Stimulated activated memory B cell treated with anti-CD40 and anti-IgM and Interleukin-4, amounts not matched to agents 10 μg/mL and 1 μg/mL and 100 μg/mL, for 72 hours (primary cell): ENCODE results near the gene RARRES2.
"Not testable (repeated sequence)": the region's sequence is repeated elsewhere in the genome, so short reads cannot be mapped to it uniquely, and the experiment has no call there.

Experiments
- ATAC-seq: fragments of 150-1000 bp; cut with Tn5 transposase; 2 replicates; pipeline ENCODE4 v1.10.0; 2021
- H3K27ac Mint-ChIP-seq: one replicate; pipeline ENCODE4 v1.8.0; 2022; ENCODE audit warnings: mild to moderate bottlenecking, mixed read lengths
- H3K27me3 Mint-ChIP-seq: one replicate; pipeline ENCODE4 v1.8.0; 2022; ENCODE audit warnings: mixed read lengths
- H3K36me3 Mint-ChIP-seq: one replicate; pipeline ENCODE4 v1.8.0; 2022; ENCODE audit warnings: mixed read lengths
- H3K4me1 Mint-ChIP-seq: one replicate; pipeline ENCODE4 v1.8.0; 2022; ENCODE audit warnings: mixed read lengths
- H3K4me3 Mint-ChIP-seq: one replicate; pipeline ENCODE4 v1.8.0; 2022; ENCODE audit warnings: mild to moderate bottlenecking, moderate library complexity, mixed read lengths
- H3K9me3 Mint-ChIP-seq: one replicate; pipeline ENCODE4 v1.8.0; 2022; ENCODE audit warnings: mixed read lengths

The RARRES2 gene

GRCh38 chr7:150341263-150342120 is at the start of gene RARRES2:
TSS of gene RARRES2 (minus strand) at chr7:150341629. CDS start at chr7:150340609, 1,020 bp downstream.
- H3K27ac Mint-ChIP-seq, result peak within 1 kb of the TSS; percentile 18
- peaks cover 70% of the 10 kb centered on the region for H3K27me3 Mint-ChIP-seq
- peaks cover 34% of the 10 kb centered on the region for H3K4me1 Mint-ChIP-seq
- ATAC-seq, result no peak
- peaks cover 44% of the 10 kb centered on the region for H3K36me3 Mint-ChIP-seq
- H3K9me3 Mint-ChIP-seq, result peaks cover 4% of the 10 kb centered on the region
- peak within 1 kb of the TSS; percentile 73 for H3K4me3 Mint-ChIP-seq

GRCh38 chr7:150390205-150390604 is 48.8 kb upstream of the RARRES2 start:
- Mint-ChIP-seq H3K36me3 (peaks cover 51% of the 10 kb centered on the region), H3K4me3 (no peak overlapping the region), H3K9me3 (no peaks in the 10 kb centered on the region), H3K4me1 (peaks cover 21% of the 10 kb centered on the region), H3K27me3 (no peaks in the 10 kb centered on the region), H3K27ac (peak overlapping the region; percentile 73)
- no peak for ATAC-seq

DNA sequence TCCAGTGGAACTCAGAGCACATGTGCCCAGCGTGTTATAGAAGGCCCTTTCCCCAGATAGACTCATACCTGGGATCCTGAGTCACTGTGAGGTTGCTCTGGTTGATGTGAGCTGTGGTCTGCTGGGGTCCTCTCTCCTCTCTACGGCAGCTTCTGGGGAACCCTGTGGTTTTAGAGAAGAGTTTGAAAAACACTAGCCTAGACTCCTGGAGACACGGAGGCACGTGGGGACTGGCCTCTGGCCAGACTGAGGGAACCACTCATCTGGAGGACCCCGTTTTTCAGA is 48.0 kb upstream of the RARRES2 start:
- no peak overlapping the region for H3K4me3 Mint-ChIP-seq
- peak overlapping the region; percentile 73 for H3K27ac Mint-ChIP-seq
- H3K27me3 Mint-ChIP-seq, result no peaks in the 10 kb centered on the region
- peaks cover 47% of the 10 kb centered on the region for H3K36me3 Mint-ChIP-seq
- H3K9me3 Mint-ChIP-seq, result no peaks in the 10 kb centered on the region
- ATAC-seq, result peak; percentile 73
- peaks cover 24% of the 10 kb centered on the region for H3K4me1 Mint-ChIP-seq

- Mint-ChIP-seq H3K4me1 (peaks cover 25% of the 10 kb centered on the region), H3K9me3 (no peaks in the 10 kb centered on the region), H3K36me3 (peaks cover 43% of the 10 kb centered on the region), H3K4me3 (no peak overlapping the region), H3K27ac (peak overlapping the region; percentile 73), H3K27me3 (no peaks in the 10 kb centered on the region)
- peak; percentile 34 for ATAC-seq
These were observed 47.5 kb upstream of the RARRES2 start for GRCh38 chr7:150388709-150389531.

DNA sequence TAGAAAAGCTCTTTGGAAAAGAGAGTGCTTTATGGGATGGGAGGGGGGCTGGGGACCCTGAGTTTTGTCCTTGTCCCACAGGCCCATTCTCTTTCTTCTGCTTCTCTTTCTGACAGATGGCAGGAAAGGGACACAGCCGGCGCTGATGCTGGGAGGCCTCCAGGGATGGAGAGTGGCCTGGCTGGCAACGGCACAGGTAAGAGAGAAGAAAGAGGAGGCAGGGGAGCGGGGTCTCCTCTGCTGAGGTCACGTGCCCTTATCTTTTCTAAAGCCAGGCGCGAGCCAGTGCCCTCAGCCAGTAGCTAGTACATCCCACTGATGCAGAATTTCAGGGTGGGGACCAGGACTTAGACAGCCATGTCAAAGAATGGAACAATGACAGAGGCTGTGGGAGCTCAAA is 46.9 kb upstream of the RARRES2 start:
- H3K27me3 Mint-ChIP-seq, result no peaks in the 10 kb centered on the region
- ATAC-seq, result no peak
- peaks cover 43% of the 10 kb centered on the region for H3K36me3 Mint-ChIP-seq
- H3K9me3 Mint-ChIP-seq, result no peaks in the 10 kb centered on the region
- H3K27ac Mint-ChIP-seq, result peak overlapping the region; percentile 73
- H3K4me3 Mint-ChIP-seq, result no peak overlapping the region
- peaks cover 31% of the 10 kb centered on the region for H3K4me1 Mint-ChIP-seq

- not testable (repeated sequence) for H3K27me3 Mint-ChIP-seq
These were observed 44.5 kb upstream of the RARRES2 start for GRCh38 chr7:150385884-150386283.

GRCh38 chr7:150385302-150385723 is 43.9 kb upstream of the RARRES2 start:
- Mint-ChIP-seq H3K4me1 (peaks cover 60% of the 10 kb centered on the region), H3K27me3 (no peaks in the 10 kb centered on the region), H3K27ac (no peak overlapping the region), H3K36me3 (peaks cover 19% of the 10 kb centered on the region), H3K4me3 (no peak overlapping the region), H3K9me3 (no peaks in the 10 kb centered on the region)
- ATAC-seq, result no peak

More at GRCh38 chr7:150385884-150386283, 44.5 kb upstream of the RARRES2 start:
- H3K4me3 Mint-ChIP-seq, ATAC-seq, H3K9me3 Mint-ChIP-seq: not testable (repeated sequence)
- Mint-ChIP-seq H3K36me3 (peaks cover 25% of the 10 kb centered on the region), H3K27ac (peak overlapping the region; percentile 73), H3K4me1 (peaks cover 55% of the 10 kb centered on the region)

DNA sequence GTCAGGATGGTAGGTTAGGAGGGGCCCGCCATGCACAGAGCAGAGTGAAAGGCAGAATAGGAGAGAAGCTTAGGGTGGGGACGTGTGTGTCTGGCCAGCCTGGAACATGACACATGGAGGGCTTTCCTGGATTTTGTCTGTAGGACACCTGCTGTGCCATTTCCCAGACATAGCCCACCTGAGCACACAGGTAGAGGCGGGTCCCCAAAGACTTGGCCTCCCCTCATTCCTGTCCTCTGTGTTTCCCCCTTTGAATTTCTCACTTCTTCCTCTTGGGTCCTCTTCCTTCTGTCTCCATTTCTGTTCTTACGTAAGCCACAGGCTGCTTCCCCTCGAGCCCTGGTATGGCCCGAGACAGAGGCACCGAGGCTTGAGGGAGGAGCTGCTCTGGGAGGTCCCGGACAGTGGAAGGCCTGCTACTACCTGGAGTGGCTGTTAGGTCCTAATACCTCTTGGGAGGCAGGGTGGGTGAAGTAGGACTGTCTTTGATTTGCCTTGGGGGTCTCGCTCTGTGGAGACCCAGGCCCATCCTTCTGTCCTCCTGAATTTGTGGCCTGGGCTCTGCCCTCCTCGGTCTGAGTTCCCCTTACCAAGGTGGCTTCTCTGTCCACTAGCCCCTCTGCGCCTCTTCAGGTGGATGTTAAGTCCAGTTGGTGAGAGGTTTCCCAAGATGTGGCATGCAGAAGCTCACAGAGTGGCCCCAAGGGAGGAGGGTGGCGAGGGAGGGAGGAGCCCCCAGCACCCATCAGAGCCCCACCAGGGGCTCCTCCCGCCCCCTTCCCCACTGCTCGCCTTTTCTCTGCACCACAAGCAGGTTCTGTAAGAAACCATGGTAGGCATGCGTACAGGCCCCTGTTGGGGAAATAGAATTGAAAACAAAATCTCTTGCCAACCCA is 43.2 kb upstream of the RARRES2 start:
- ATAC-seq, result no peak
- Mint-ChIP-seq H3K4me3 (no peak overlapping the region), H3K27me3 (no peaks in the 10 kb centered on the region), H3K27ac (peak overlapping the region; percentile 95), H3K9me3 (no peaks in the 10 kb centered on the region), H3K4me1 (peaks cover 64% of the 10 kb centered on the region), H3K36me3 (peaks cover 13% of the 10 kb centered on the region)

GRCh38 chr7:150383710-150384397 is 42.4 kb upstream of the RARRES2 start:
- ATAC-seq, result no peak
- H3K9me3 Mint-ChIP-seq, result no peaks in the 10 kb centered on the region
- H3K36me3 Mint-ChIP-seq, result peaks cover 7% of the 10 kb centered on the region
- no peaks in the 10 kb centered on the region for H3K27me3 Mint-ChIP-seq
- peaks cover 60% of the 10 kb centered on the region for H3K4me1 Mint-ChIP-seq
- H3K4me3 Mint-ChIP-seq, result no peak overlapping the region
- H3K27ac Mint-ChIP-seq, result peak overlapping the region; percentile 95

DNA sequence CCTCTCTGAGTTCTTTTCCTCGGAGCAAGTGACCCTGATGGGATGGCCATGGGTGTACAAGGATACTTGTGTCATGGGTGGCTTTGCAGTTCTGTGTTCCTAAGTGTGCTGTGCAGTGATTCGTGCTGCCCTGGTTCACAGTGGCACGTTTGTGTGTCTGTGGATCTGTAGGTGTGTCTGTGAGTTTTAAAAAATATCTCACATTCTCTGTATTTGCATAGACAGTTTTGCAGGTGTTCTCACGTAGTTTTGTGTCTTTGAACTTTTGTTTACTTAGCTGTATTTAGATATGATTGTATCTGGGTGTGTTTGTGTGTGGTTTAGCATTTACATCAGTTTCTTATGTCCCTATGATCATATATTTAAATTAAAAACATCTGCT is 41.4 kb upstream of the RARRES2 start:
- H3K36me3 Mint-ChIP-seq, result peaks cover 7% of the 10 kb centered on the region
- ATAC-seq, result no peak
- H3K4me1 Mint-ChIP-seq, result peaks cover 67% of the 10 kb centered on the region
- H3K4me3 Mint-ChIP-seq, result peak overlapping the region; percentile 53
- H3K9me3 Mint-ChIP-seq, result no peaks in the 10 kb centered on the region
- H3K27ac Mint-ChIP-seq, result peak overlapping the region; percentile 95
- H3K27me3 Mint-ChIP-seq, result no peaks in the 10 kb centered on the region

DNA sequence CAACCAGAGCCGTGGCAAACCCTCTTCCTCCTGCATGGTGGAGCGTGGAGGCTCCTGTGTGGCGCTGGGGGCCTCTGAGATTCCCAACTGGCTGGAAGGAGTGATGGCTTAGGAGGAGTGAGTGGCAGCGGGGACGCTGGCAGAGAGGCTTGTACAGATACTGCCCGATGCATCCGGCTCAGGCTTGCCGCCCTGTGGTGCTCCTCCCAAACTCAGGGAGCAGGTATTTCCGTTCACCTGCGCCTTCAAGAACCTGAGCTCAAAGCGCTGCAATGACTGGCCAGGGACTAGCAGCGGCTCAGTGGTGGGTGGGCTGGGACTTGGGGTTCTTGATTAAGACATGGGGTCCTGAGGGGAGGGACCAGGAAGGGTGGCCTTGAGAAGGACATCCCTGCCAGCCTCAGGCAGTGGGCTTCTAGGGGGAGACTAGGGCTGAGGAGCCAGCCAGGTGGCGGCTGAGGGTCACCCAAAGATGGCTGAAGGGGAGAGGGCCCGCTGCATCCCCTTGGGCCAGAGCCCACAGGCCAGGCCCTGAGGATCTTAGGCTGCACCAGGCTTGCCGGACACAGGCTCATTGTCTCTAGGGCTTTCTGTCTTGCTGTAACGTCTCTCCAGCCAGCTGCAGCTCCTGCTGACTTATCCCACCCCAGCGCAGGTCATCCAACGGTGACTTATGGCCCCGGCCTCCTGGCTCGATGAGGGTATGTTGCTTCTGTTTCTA is 40.9 kb upstream of the RARRES2 start:
- Mint-ChIP-seq H3K4me1 (peaks cover 73% of the 10 kb centered on the region), H3K4me3 (peak overlapping the region; percentile 53), H3K27me3 (no peaks in the 10 kb centered on the region), H3K9me3 (no peaks in the 10 kb centered on the region), H3K36me3 (peaks cover 7% of the 10 kb centered on the region), H3K27ac (peak overlapping the region; percentile 95)
- ATAC-seq, result no peak

GRCh38 chr7:150381785-150382122 is 40.3 kb upstream of the RARRES2 start:
- ATAC-seq, result no peak

DNA sequence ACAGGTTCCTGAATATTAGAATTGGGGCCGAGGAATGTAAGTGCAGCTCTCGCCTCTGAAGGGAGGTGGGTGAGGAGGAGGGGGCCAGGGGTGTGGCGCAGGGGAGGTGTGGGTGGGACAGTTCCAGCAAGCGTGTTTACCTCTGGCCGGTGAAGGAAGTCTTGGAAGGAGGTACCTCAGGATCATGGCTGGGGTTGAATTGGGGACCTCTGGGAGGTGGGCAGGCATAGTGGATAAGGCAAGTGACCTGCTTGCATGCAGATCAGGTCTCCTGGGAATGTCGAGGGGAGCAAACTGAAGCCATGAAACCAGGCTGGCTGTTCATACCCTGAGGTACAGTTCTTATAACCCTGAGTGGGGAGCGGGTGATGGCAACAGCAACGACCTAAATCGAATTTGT is 39.7 kb upstream of the RARRES2 start:
- Mint-ChIP-seq H3K9me3 (no peaks in the 10 kb centered on the region), H3K4me1 (peaks cover 77% of the 10 kb centered on the region), H3K27me3 (no peaks in the 10 kb centered on the region), H3K27ac (peak overlapping the region; percentile 95), H3K36me3 (no peaks in the 10 kb centered on the region), H3K4me3 (peak overlapping the region; percentile 87)
- no peak for ATAC-seq

More at GRCh38 chr7:150381785-150382122, 40.3 kb upstream of the RARRES2 start:
- Mint-ChIP-seq H3K27me3 (no peaks in the 10 kb centered on the region), H3K4me1 (peaks cover 77% of the 10 kb centered on the region), H3K4me3 (peak overlapping the region; percentile 59), H3K36me3 (peaks cover 4% of the 10 kb centered on the region), H3K27ac (peak overlapping the region; percentile 95), H3K9me3 (no peaks in the 10 kb centered on the region)

DNA sequence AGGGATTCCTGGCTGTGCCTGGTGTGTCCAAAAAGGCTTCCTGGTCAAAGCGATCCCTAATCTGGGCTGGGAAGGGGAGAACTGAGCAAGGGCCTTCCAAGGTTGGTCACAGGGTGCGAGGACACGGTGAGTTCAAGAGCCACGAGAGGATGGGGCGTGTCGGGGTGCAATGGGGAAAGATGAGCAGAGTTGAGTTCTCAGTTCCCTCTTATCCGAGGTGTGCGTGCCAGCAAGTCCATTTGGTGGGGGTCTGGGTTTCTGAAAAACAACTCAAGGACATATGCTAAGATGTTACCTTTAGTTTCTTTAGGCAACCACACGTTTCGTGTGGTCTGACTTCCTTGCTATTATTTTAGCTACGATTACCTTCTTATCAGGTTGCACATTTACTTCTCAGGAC is 39.0 kb upstream of the RARRES2 start:
- Mint-ChIP-seq H3K36me3 (no peaks in the 10 kb centered on the region), H3K4me3 (peak overlapping the region; percentile 87), H3K27ac (peak overlapping the region; percentile 95), H3K27me3 (no peaks in the 10 kb centered on the region), H3K4me1 (peaks cover 84% of the 10 kb centered on the region), H3K9me3 (no peaks in the 10 kb centered on the region)
- peak; percentile 42 for ATAC-seq
